Activated naive CD8-positive, alpha-beta T cell treated with anti-CD3 and anti-CD28 coated beads, Interleukin-2, amount 50 U/mL, for 24 hours (primary cell): ENCODE data around the gene VTI1A.

ENCODE experiments used
- ATAC-seq: fragments of 150-1000 bp; cut with Tn5 transposase; one replicate; pipeline ENCODE4 v1.10.0; 2021
- DNase-seq: peaks from one replicate; pipeline ENCODE4 v3.0.0; 2021
- H3K27ac Mint-ChIP-seq: one replicate; pipeline ENCODE4 v1.8.0; 2021; ENCODE audit warnings: mild to moderate bottlenecking, mixed read lengths
- H3K27me3 Mint-ChIP-seq: one replicate; pipeline ENCODE4 v1.8.0; 2021; ENCODE audit warnings: mixed read lengths
- H3K36me3 Mint-ChIP-seq: one replicate; pipeline ENCODE4 v1.8.0; 2021; ENCODE audit warnings: low read depth, mixed read lengths
- H3K4me1 Mint-ChIP-seq: one replicate; pipeline ENCODE4 v1.8.0; 2021; ENCODE audit warnings: mixed read lengths
- H3K4me3 Mint-ChIP-seq: one replicate; pipeline ENCODE4 v1.8.0; 2021; ENCODE audit warnings: mild to moderate bottlenecking, moderate library complexity, mixed read lengths
- H3K9me3 Mint-ChIP-seq: one replicate; pipeline ENCODE4 v1.8.0; 2021; ENCODE audit warnings: mixed read lengths

VTI1A gene

GRCh38 chr10:112680586-112680985, 233.6 kb downstream of the VTI1A start:
- H3K27ac Mint-ChIP-seq: no peak overlapping the region
- no peaks in the 10 kb centered on the region for H3K9me3 Mint-ChIP-seq
- DNase-seq (no peak), ATAC-seq (no peak)
- H3K36me3 Mint-ChIP-seq: peaks cover 2% of the 10 kb centered on the region
- no peaks in the 10 kb centered on the region for H3K27me3 Mint-ChIP-seq
- no peak overlapping the region for H3K4me3 Mint-ChIP-seq
- H3K4me1 Mint-ChIP-seq: no peaks in the 10 kb centered on the region

- H3K9me3 Mint-ChIP-seq: no peaks in the 10 kb centered on the region
- ATAC-seq (no peak), DNase-seq (no peak)
- peaks cover 2% of the 10 kb centered on the region for H3K36me3 Mint-ChIP-seq
- no peaks in the 10 kb centered on the region for H3K27me3 Mint-ChIP-seq
- no peaks in the 10 kb centered on the region for H3K4me1 Mint-ChIP-seq
- H3K4me3 Mint-ChIP-seq: no peak overlapping the region
- no peak overlapping the region for H3K27ac Mint-ChIP-seq
These were observed 240.6 kb downstream of the VTI1A start for GRCh38 chr10:112687647-112688046.

- Mint-ChIP-seq H3K27ac (no peak overlapping the region), H3K4me3 (no peak overlapping the region), H3K36me3 (peaks cover 5% of the 10 kb centered on the region), H3K9me3 (no peaks in the 10 kb centered on the region), H3K4me1 (no peaks in the 10 kb centered on the region), H3K27me3 (no peaks in the 10 kb centered on the region)
- no peak for DNase-seq
- no peak for ATAC-seq
These were observed 242.5 kb downstream of the VTI1A start for GRCh38 chr10:112689327-112690072.

- Mint-ChIP-seq H3K9me3 (no peaks in the 10 kb centered on the region), H3K4me3 (no peak overlapping the region), H3K27me3 (no peaks in the 10 kb centered on the region), H3K36me3 (peaks cover 17% of the 10 kb centered on the region), H3K4me1 (no peaks in the 10 kb centered on the region), H3K27ac (no peak overlapping the region)
- DNase-seq (no peak), ATAC-seq (no peak)
These were observed 248.5 kb downstream of the VTI1A start for GRCh38 chr10:112695539-112695938.

GRCh38 chr10:112696592-112696991, 249.6 kb downstream of the VTI1A start:
- H3K27me3 Mint-ChIP-seq: no peaks in the 10 kb centered on the region
- DNase-seq (no peak), ATAC-seq (no peak)
- peaks cover under 1% of the 10 kb centered on the region for H3K4me1 Mint-ChIP-seq
- no peaks in the 10 kb centered on the region for H3K9me3 Mint-ChIP-seq
- H3K27ac Mint-ChIP-seq: no peak overlapping the region
- no peak overlapping the region for H3K4me3 Mint-ChIP-seq
- peaks cover 18% of the 10 kb centered on the region for H3K36me3 Mint-ChIP-seq

- H3K36me3 Mint-ChIP-seq: peaks cover 16% of the 10 kb centered on the region
- ATAC-seq (no peak), DNase-seq (no peak)
- H3K27ac Mint-ChIP-seq: no peak overlapping the region
- peaks cover 3% of the 10 kb centered on the region for H3K4me1 Mint-ChIP-seq
- H3K4me3 Mint-ChIP-seq: no peak overlapping the region
- H3K27me3 Mint-ChIP-seq: no peaks in the 10 kb centered on the region
- H3K9me3 Mint-ChIP-seq: no peaks in the 10 kb centered on the region
These were observed 251.3 kb downstream of the VTI1A start for GRCh38 chr10:112698133-112698817.

GRCh38 chr10:112698818-112699164, 251.8 kb downstream of the VTI1A start:
- Mint-ChIP-seq H3K36me3 (peaks cover 16% of the 10 kb centered on the region), H3K27ac (no peak overlapping the region), H3K4me1 (peaks cover 3% of the 10 kb centered on the region), H3K9me3 (no peaks in the 10 kb centered on the region), H3K4me3 (no peak overlapping the region), H3K27me3 (no peaks in the 10 kb centered on the region)
- no peak for DNase-seq
- ATAC-seq: no peak

GRCh38 chr10:112700215-112700671, 253.2 kb downstream of the VTI1A start:
- Mint-ChIP-seq H3K27ac (no peak overlapping the region), H3K9me3 (no peaks in the 10 kb centered on the region), H3K27me3 (no peaks in the 10 kb centered on the region), H3K4me3 (no peak overlapping the region), H3K4me1 (peaks cover 3% of the 10 kb centered on the region), H3K36me3 (peaks cover 16% of the 10 kb centered on the region)
- ATAC-seq: no peak
- DNase-seq: no peak

- H3K27ac Mint-ChIP-seq: no peak overlapping the region
- no peak overlapping the region for H3K4me3 Mint-ChIP-seq
These were observed 254.3 kb downstream of the VTI1A start for GRCh38 chr10:112701211-112701877.

GRCh38 chr10:112701878-112702255, 254.9 kb downstream of the VTI1A start:
- H3K4me1 Mint-ChIP-seq: peaks cover 5% of the 10 kb centered on the region
- H3K4me3 Mint-ChIP-seq: no peak overlapping the region
- H3K9me3 Mint-ChIP-seq: no peaks in the 10 kb centered on the region
- peaks cover 24% of the 10 kb centered on the region for H3K36me3 Mint-ChIP-seq
- H3K27me3 Mint-ChIP-seq: no peaks in the 10 kb centered on the region
- no peak overlapping the region for H3K27ac Mint-ChIP-seq
- DNase-seq (no peak), ATAC-seq (no peak)

More at GRCh38 chr10:112701211-112701877, 254.3 kb downstream of the VTI1A start:
- Mint-ChIP-seq H3K27me3 (no peaks in the 10 kb centered on the region), H3K36me3 (peaks cover 22% of the 10 kb centered on the region), H3K9me3 (no peaks in the 10 kb centered on the region), H3K4me1 (peaks cover 5% of the 10 kb centered on the region)
- no peak for ATAC-seq
- no peak for DNase-seq

- peaks cover 11% of the 10 kb centered on the region for H3K36me3 Mint-ChIP-seq
- H3K4me3 Mint-ChIP-seq: no peak overlapping the region
- peaks cover 7% of the 10 kb centered on the region for H3K4me1 Mint-ChIP-seq
- ATAC-seq (no peak), DNase-seq (no peak)
- no peak overlapping the region for H3K27ac Mint-ChIP-seq
- no peaks in the 10 kb centered on the region for H3K9me3 Mint-ChIP-seq
- H3K27me3 Mint-ChIP-seq: no peaks in the 10 kb centered on the region
These were observed 259.6 kb downstream of the VTI1A start for GRCh38 chr10:112706577-112706976.

- Mint-ChIP-seq H3K27me3 (no peaks in the 10 kb centered on the region), H3K36me3 (peaks cover 12% of the 10 kb centered on the region), H3K4me3 (no peak overlapping the region), H3K9me3 (no peaks in the 10 kb centered on the region), H3K4me1 (peaks cover 4% of the 10 kb centered on the region), H3K27ac (no peak overlapping the region)
- ATAC-seq: no peak
- no peak for DNase-seq
These were observed 261.4 kb downstream of the VTI1A start for GRCh38 chr10:112708461-112708860.

- Mint-ChIP-seq H3K27ac (no peak overlapping the region), H3K36me3 (peaks cover 12% of the 10 kb centered on the region), H3K4me3 (no peak overlapping the region), H3K27me3 (no peaks in the 10 kb centered on the region), H3K4me1 (peaks cover 2% of the 10 kb centered on the region), H3K9me3 (no peaks in the 10 kb centered on the region)
- ATAC-seq (no peak), DNase-seq (no peak)
These were observed 263.5 kb downstream of the VTI1A start for GRCh38 chr10:112710528-112710927.

GRCh38 chr10:112711366-112711765, 264.4 kb downstream of the VTI1A start:
- no peak overlapping the region for H3K4me3 Mint-ChIP-seq
- ATAC-seq: no peak
- H3K27ac Mint-ChIP-seq: no peak overlapping the region
- H3K9me3 Mint-ChIP-seq: no peaks in the 10 kb centered on the region
- peaks cover 13% of the 10 kb centered on the region for H3K36me3 Mint-ChIP-seq
- H3K27me3 Mint-ChIP-seq: no peaks in the 10 kb centered on the region
- H3K4me1 Mint-ChIP-seq: peaks cover 2% of the 10 kb centered on the region
- no peak for DNase-seq

- H3K4me3 Mint-ChIP-seq: no peak overlapping the region
- no peaks in the 10 kb centered on the region for H3K27me3 Mint-ChIP-seq
- no peaks in the 10 kb centered on the region for H3K9me3 Mint-ChIP-seq
- H3K36me3 Mint-ChIP-seq: peaks cover 11% of the 10 kb centered on the region
- ATAC-seq (no peak), DNase-seq (no peak)
- H3K27ac Mint-ChIP-seq: no peak overlapping the region
- peaks cover 2% of the 10 kb centered on the region for H3K4me1 Mint-ChIP-seq
These were observed 265.5 kb downstream of the VTI1A start for GRCh38 chr10:112712536-112712935.
